OCI-LY1 (cell line): ENCODE data around the gene KRT17.
A peak's percentile ranks its signal among the peaks of the same experiment; 100 is the strongest.

Experiments
- CTCF ChIP-seq: fragments of 200-600 bp; sonication (generic), shearing (Covaris generic); IDR thresholded peaks from 2 replicates; pipeline ENCODE4 v1.5.1; 2017; ENCODE audit warnings: mild to moderate bottlenecking, antibody characterized with exemption, low read length, moderate library complexity, mixed read lengths
- EZH2 ChIP-seq: fragments of 200-600 bp; sonication (generic), shearing (Covaris generic); IDR thresholded peaks from 2 replicates; pipeline ENCODE4 v1.8.0; 2017; ENCODE audit warnings: borderline replicate concordance, mixed run types, mild to moderate bottlenecking, antibody characterized with exemption, low read length, moderate library complexity, mixed read lengths

DNA sequence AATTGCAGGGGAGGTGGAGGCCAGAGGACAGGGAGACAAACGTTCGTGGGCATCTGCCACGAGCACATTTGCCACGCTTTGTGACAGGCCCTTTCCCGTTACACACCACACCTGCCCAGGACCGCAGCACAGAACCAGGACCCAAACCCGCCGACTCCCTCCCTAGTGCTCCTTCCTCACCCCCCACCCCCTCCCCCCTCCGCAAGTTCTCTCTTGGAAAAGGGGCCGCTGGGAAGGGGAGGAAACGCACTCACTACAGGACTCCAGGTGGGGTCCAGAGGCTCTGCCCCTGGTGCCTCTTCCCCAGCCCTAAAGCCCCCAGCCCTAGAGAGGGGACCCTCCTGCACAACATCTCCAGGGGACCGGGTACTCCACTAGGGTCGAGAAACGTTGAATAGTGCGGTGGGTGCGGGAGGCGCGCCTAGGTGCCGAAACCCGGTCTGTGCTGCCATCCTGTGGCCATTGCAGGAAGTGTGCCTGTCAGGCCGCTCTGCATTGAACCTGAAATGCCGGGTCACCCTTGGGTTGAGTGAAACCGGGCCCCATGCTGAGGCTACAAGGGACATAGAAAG is 42.4 kb upstream of the KRT17 start:
- TF ChIP-seq CTCF (peak; percentile 96), EZH2 (no peak)
